ENCODE data around the gene MCM9. TPM values are rescaled to one million over a fixed set of nuclear protein-coding genes. Genes with fewer than 3 reads are reported as not detected.

The MCM9 gene
- total RNA-seq, 1 donor, result 11.4 TPM

DNA sequence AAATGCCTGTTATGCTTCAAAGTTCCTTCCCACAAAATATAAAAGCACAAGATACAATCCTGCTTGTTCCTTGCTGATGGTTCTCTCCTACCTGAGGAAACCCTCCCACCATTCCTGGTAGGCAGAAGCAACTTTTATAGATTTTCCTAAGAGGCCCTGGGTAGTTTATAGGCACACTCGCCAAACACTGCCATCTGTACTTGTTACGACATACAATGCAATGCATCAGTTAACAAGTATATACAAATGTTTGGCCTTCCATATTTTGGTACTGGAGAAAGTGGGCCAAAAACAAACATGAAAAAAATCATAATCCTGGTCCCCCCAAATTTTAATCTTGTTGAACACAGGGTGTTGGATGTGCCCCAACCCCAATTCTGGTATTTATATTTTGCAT lies 16.6 kb downstream of the MCM9 start:
- TF ChIP-seq, protein P1, sequence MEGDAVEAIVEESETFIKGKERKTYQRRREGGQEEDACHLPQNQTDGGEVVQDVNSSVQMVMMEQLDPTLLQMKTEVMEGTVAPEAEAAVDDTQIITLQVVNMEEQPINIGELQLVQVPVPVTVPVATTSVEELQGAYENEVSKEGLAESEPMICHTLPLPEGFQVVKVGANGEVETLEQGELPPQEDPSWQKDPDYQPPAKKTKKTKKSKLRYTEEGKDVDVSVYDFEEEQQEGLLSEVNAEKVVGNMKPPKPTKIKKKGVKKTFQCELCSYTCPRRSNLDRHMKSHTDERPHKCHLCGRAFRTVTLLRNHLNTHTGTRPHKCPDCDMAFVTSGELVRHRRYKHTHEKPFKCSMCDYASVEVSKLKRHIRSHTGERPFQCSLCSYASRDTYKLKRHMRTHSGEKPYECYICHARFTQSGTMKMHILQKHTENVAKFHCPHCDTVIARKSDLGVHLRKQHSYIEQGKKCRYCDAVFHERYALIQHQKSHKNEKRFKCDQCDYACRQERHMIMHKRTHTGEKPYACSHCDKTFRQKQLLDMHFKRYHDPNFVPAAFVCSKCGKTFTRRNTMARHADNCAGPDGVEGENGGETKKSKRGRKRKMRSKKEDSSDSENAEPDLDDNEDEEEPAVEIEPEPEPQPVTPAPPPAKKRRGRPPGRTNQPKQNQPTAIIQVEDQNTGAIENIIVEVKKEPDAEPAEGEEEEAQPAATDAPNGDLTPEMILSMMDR (IDR thresholded peaks at IDR 0.05; ENCODE audit: insufficient read depth, low read length), result no peak
- DNase-seq (ENCODE audit: low read depth), result no peak
- no peak overlapping the region for H3K4me3 ChIP-seq (ENCODE audit: low read depth, low read length)

DNA sequence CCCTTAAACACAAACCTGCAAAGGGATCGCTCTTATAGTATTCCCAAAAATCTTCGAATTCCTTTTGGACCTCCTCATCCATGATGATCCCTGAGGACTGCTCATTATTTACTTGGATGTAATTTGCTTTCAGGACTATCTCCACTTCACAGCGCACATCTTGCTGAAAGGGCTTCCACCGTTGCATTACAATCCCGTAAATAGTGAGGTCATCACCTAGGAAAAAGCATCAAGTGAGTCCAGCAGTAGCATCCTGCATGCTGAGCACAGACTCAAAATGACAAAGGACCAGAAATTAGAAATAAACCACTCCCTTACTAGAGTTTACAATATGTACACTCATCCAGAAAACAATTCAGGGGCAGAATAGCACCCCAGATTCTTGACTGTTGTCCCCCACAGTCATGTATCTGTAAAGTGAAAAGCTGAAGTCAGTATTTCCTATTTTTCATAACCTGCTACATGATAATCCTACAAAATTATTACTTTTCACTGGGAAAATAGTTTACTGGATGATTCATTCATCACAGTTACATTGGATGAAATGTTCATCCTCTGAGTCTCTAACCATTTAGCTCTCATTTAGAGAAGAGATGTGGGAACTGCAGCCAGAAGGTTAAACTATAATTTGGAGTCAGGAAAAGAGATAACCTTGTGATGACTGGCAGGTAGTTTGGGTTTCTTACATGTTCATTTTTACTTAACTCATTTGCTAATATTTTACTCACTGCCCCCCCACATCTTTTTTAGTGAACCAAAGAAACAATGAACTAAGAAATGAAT lies 17.2 kb downstream of the MCM9 start:
- TF ChIP-seq, protein P1 (IDR thresholded peaks at IDR 0.05; ENCODE audit: insufficient read depth, low read length), result no peak
- no peak overlapping the region for H3K4me3 ChIP-seq (ENCODE audit: low read depth, low read length)
- DNase-seq (ENCODE audit: low read depth), result no peak

DNA sequence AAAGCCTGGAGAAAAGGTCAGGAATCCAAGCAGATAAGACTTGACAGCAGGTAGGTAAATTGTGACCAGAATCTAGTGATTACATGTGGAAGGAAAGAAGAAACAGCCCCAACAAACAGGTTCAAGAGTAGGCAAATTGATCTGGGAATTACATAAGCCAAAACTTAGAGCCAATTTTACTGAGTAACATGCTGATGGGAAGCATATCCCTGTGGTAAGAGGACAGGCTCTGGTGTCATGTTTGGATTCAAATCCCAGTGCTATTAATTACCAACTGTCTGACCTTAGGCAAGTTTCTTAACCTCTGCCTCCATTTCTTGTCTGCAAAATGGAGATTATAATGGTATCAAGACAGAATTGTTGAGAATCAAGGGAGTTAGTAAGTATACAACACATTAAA lies 20.4 kb downstream of the MCM9 start:
- DNase-seq (ENCODE audit: low read depth), result no peak
- TF ChIP-seq, protein P1 (IDR thresholded peaks at IDR 0.05; ENCODE audit: insufficient read depth, low read length), result no peak
- H3K4me3 ChIP-seq (ENCODE audit: low read depth, low read length), result no peak overlapping the region

DNA sequence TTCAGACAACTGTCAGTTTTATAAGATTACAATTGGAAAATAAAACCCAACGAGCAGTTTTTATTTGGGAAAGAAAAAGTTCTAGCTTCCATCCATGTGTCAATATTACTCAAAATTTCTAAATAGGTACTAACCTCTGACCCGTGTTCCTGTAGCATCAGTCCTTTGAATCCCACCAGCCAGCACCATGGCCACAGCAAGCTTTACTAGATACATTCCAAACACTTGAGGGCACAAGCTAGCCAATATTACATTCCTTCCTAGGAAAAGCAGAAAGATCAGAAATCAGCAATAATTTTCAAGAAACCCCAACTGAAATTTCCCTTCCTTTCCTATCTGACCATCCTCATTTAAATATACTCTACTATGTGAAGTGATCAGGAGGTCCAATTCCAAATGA lies 21.8 kb downstream of the MCM9 start:
- no peak for DNase-seq (ENCODE audit: low read depth)
- H3K4me3 ChIP-seq (ENCODE audit: low read depth, low read length), result no peak overlapping the region
- TF ChIP-seq, protein P1 (IDR thresholded peaks at IDR 0.05; ENCODE audit: insufficient read depth, low read length), result no peak

DNA sequence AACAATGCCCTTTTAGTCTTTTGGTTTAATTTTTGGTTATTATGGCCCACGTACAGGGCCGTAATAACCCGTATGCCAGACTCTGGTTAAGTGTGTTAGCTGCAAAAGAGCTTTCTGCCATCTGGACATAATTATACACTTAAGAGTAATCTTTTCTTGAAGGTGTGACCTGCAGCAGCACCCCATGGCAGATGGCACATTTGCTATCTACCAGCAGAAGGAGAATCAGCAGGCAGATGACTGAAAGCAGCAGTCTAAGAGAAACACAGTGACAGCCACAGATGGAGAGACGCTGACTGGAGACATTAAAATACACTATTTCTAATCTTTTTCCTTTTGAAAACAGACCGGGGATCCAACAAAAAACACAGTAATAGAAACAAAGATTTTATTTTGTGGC lies 22.3 kb downstream of the MCM9 start:
- no peak for DNase-seq (ENCODE audit: low read depth)
- no peak overlapping the region for H3K4me3 ChIP-seq (ENCODE audit: low read depth, low read length)
- TF ChIP-seq, protein P1 (IDR thresholded peaks at IDR 0.05; ENCODE audit: insufficient read depth, low read length), result no peak

DNA sequence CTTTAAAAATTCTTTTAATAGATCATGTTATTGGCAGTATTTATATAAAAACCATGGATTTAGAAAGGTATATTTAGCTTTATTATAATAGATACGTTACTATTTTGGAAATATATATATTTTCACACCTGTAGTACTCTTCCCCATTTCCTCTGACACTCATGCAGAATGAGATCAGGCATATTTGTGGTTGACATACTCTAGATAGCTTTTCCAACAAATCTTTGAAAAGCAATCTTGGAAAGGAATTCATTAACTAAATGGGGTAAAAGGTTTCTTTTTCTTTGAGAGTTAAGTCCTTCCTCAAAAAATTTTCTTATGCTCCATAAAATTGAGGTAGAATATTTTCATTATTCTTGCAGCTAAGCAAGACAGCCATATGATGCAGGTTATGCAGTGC lies 26.5 kb downstream of the MCM9 start:
- DNase-seq (ENCODE audit: low read depth), result no peak
- TF ChIP-seq, protein P1 (IDR thresholded peaks at IDR 0.05; ENCODE audit: insufficient read depth, low read length), result no peak
- no peak overlapping the region for H3K4me3 ChIP-seq (ENCODE audit: low read depth, low read length)

DNA sequence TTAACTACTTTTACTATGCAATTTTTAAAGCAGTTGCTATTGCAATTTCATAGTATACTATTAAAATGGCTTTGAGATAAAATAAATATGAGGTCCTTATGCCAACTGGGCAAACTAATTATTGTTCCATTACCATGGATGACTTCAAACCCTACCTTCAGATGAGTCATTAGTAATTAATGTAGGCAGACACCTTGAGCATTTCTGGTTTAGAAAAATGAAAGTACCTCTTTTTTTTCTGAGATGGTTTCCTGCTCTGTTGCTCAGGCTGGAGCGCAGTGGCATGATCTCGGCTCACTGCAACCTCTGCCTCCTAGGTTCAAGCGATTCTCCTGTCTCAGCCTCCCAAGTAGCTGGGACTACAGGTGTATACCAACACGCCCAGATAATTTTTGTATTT lies 29.1 kb downstream of the MCM9 start:
- TF ChIP-seq, protein P1 (IDR thresholded peaks at IDR 0.05; ENCODE audit: insufficient read depth, low read length), result no peak
- no peak for DNase-seq (ENCODE audit: low read depth)
- H3K4me3 ChIP-seq (ENCODE audit: low read depth, low read length), result no peak overlapping the region
